Heart right ventricle (tissue), 16 donors: Measurements from ENCODE around the gene NKX2-2. TPM values are rescaled to one million over a fixed set of nuclear protein-coding genes. Genes with fewer than 3 reads are reported as not detected.
A peak's percentile ranks its signal among the peaks of the same experiment; 100 is the strongest.

ENCODE experiments used
- ATAC-seq, 8 donors: fragments of 200-7000 bp; cut with Tn5 transposase; one replicate each; pipeline ENCODE4 v1.9.1; 2020; ENCODE audit warnings: mild to moderate bottlenecking in 8 of 8, moderate library complexity in 8 of 8, moderate number of reproducible peaks in 1 of 8
- DNase-seq, 2 donors: peaks; one replicate each; pipeline ENCODE4 v3.0.0-alpha.2; 2020
- H3K27ac ChIP-seq, 10 donors: fragments of 200-600 bp; sonication (generic) in 2 of 10; one replicate each; pipeline versions ENCODE4 v1.5.0 to v1.8.0; 2020 to 2022; ENCODE audit warnings: mild to moderate bottlenecking in 3 of 10
- H3K27me3 ChIP-seq, 7 donors: fragments of 200-600 bp; one replicate each; pipeline ENCODE4 v1.8.0; 2021 to 2022; ENCODE audit warnings: mild to moderate bottlenecking in 2 of 7
- H3K36me3 ChIP-seq, 9 donors: fragments of 200-600 bp; sonication (generic) in 1 of 9; one replicate each; pipeline versions ENCODE4 v1.5.0 to v1.8.0; 2020 to 2022; ENCODE audit warnings: mild to moderate bottlenecking in 2 of 9
- H3K4me1 ChIP-seq, 9 donors: fragments of 200-600 bp; sonication (generic) in 1 of 9; one replicate each; pipeline versions ENCODE4 v1.5.0 to v1.8.0; 2020 to 2022; ENCODE audit warnings: mild to moderate bottlenecking in 4 of 9
- H3K4me3 ChIP-seq, 10 donors: fragments of 200-600 bp; sonication (generic) in 2 of 10; one replicate each; pipeline versions ENCODE4 v1.5.0 to v1.8.0; 2020 to 2022; ENCODE audit warnings: mild to moderate bottlenecking in 7 of 10, moderate library complexity in 2 of 10
- H3K9me3 ChIP-seq, 11 donors: fragments of 200-600 bp in 10 of 11; sonication (generic) in 2 of 11; one replicate each; pipeline versions ENCODE4 v1.5.0 to v1.8.0; 2013 to 2022; ENCODE audit warnings: mild to moderate bottlenecking in 2 of 11, control low read depth in 1 of 11, moderate library complexity in 1 of 11
- WGBS, 2 donors: extraction: QIAGEN DNeasy Blood & Tissue Kit; methylation state at CpG; one replicate each; pipeline ENCODE4 v1.1.7; 2013; ENCODE audit warnings: inconsistent platforms in 1 of 2; 5-methylcytosine and 5-hydroxymethylcytosine counted together
- intact Hi-C, 10 donors: fragments of 100-400 bp; cut with DNase I; formaldehyde crosslinking; loops; one replicate each; pipeline versions ENCODE4 v1.11.1 to v1.14.2; 2022
- polyA plus RNA-seq, 2 donors: library from polyadenylated mRNA; stranded (reverse); fragments of 200-250 nt; gene quantifications; one replicate each; pipeline ENCODE4 v1.2.3, GENCODE V29; 2013
- total RNA-seq, 10 donors: library from RNA; stranded (reverse); fragmentation: NEBNext Ultra II Directional in 3 of 10; extraction: Animal tissue kit (Norgen Biotek cat#: 25700) in 3 of 10; gene quantifications; one replicate each; pipeline versions ENCODE4 v1.2.1 to v1.2.4, GENCODE V29; 2021 to 2023
- TF ChIP-seq, protein P1 (sequence below), 9 donors: fragments of 200-600 bp; sonication (generic) in 2 of 9; IDR thresholded peaks; one replicate each; pipeline versions ENCODE4 v1.5.0 to v1.8.0; 2021 to 2022; ENCODE audit warnings: antibody characterized with exemption in 9 of 9, mild to moderate bottlenecking in 5 of 9, moderate library complexity in 1 of 9
- donor health status: Arrhythmogenic right ventricular cardiomyopathy.
- donor health status: ischemic (EF 13 %, LVEDD 7.1; RV severe dilation, severe dysfunction).
- donor health status: healthy with polysubstance abuse.
- donor health status: DM: no; HTN: yes; CAD: no.
- donor health status: DM: no; HTN: no; CAD: no.
- donor health status: ischemic (EF 25% LVEDD 6.9; RV normal size, moderate dysfunction).
- donor health status: ischemic (EF 25% LVEDD 5.7; RV mildly dilated, moderate dysfunction).
- donor health status: healthy.
- donor health status: DM: yes; HTN: yes; CAD: no.
- donor health status: Ischemic cardiomyopathy.
- donor health status: ischemic (EF 35%, LVEDD 5.7; RV mildly dilated, moderate dysfunction).
- donor health status: nonischemic (EF 11% LVEDD 7.7; RV severe dilation, severe dysfunction).
- donor health status: DM: yes; HTN: yes; CAD: no.
- donor health status: PGD.
- donor health status: ischemic (EF 29% LVEDD 5.4; RV normal size, mild dysfunction).
- donor health status: nonischemic (EF 23%, LVEDD 6.1; RV moderate dilation, normal function).

Gene NKX2-2
- total and polyA plus RNA-seq, 12 donors = not detected

DNA sequence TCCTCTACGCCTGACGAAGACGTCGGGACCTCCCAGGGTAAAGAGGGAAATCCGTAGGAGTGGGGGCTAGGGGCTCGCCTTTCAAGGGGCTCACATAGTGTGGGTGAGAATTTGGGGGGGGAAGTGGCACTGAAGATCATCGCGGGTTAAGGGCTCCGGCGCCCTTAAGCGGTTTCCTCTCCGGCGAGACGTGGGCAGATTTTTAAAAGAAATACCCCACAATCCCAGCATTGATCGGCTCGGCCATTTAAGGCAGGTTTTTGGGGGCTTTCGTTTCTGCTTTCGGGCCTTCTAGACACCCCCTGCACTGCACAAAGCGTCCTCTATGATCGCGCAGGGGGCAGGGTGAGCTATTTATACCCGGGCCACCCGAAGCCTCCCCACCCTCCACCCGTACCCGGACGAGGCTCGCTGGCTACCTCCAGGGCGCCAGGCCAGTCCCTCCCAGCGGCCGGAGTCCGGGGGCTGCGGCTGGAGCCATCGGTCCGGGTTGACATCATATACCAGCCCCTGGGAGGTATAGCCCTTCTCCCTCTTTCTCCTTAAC lies 1.2 kb downstream of the NKX2-2 start:
- no peak for ATAC-seq
- Histone ChIP-seq H3K27ac (no peak overlapping the region), H3K36me3 (no peaks in the 10 kb centered on the region), H3K27me3 (peaks cover 49 to 100% (median 100%) of the 10 kb centered on the region in 7 donors), H3K9me3 (no peaks in the 10 kb centered on the region), H3K4me3 (peak overlapping the region in 8 of 10 donors; percentile 22 to 44 (median 33)), H3K4me1 (peaks cover 16 to 86% (median 56%) of the 10 kb centered on the region in 9 donors)
- WGBS, 2 donors = 0 to 2% methylated on average over 34 of the region's 34 CpGs
- intact Hi-C loops = loop anchor here in 1 of 10 donors (10.0 kb wide), 1 partner anchor 62 kb away; no protein-coding TSS in a partner anchor
- DNase-seq = no peak
- TF ChIP-seq, protein P1, sequence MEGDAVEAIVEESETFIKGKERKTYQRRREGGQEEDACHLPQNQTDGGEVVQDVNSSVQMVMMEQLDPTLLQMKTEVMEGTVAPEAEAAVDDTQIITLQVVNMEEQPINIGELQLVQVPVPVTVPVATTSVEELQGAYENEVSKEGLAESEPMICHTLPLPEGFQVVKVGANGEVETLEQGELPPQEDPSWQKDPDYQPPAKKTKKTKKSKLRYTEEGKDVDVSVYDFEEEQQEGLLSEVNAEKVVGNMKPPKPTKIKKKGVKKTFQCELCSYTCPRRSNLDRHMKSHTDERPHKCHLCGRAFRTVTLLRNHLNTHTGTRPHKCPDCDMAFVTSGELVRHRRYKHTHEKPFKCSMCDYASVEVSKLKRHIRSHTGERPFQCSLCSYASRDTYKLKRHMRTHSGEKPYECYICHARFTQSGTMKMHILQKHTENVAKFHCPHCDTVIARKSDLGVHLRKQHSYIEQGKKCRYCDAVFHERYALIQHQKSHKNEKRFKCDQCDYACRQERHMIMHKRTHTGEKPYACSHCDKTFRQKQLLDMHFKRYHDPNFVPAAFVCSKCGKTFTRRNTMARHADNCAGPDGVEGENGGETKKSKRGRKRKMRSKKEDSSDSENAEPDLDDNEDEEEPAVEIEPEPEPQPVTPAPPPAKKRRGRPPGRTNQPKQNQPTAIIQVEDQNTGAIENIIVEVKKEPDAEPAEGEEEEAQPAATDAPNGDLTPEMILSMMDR (IDR thresholded peaks at IDR 0.05) = no peak

DNA sequence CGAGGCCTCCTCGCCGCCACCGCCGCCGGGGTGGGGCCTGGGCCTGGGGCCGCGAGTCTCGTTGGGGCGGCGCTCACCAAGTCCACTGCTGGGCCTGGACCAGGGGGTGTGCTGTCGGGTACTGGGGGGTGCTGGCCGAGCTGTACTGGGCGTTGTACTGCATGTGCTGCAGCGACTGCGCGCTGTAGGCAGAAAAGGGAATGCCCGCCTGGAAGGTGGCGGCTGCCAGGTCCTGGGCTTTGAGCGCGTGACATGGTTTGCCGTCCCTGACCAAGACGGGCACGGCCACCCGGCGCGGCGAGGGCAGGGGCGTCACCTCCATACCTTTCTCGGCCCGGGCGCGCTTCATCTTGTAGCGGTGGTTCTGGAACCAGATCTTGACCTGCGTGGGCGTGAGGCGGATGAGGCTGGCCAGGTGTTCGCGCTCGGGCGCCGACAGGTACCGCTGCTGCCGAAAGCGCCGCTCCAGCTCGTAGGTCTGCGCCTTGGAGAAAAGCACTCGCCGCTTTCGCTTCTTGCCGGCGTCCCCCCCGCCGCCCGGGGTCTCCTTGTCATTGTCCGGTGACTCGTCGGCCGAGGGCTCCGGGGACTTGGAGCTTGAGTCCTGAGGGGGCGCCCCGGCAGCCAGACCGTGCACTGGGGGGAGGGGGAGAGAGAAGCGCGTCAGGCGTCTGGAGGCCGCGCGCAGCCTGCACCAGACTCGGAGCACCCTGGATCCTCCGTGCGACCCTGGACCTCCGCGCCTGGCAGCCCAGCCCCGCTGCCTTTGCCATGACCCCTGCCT lies 1.8 kb downstream of the NKX2-2 start:
- intact Hi-C loops = loop anchor here in 1 of 10 donors (10.0 kb wide), 1 partner anchor 63 kb away; no protein-coding TSS in a partner anchor
- Histone ChIP-seq H3K4me3 (peak overlapping the region; percentile 2 to 44 (median 30)), H3K27me3 (peaks cover 47 to 100% (median 100%) of the 10 kb centered on the region in 7 donors), H3K4me1 (peaks cover 16 to 79% (median 56%) of the 10 kb centered on the region in 9 donors), H3K9me3 (no peaks in the 10 kb centered on the region), H3K36me3 (no peaks in the 10 kb centered on the region), H3K27ac (no peak overlapping the region)
- WGBS, 2 donors = 2 to 3% methylated on average over 76 of the region's 76 CpGs
- TF ChIP-seq, protein P1 (IDR thresholded peaks at IDR 0.05) = no peak
- no peak for ATAC-seq
- no peak for DNase-seq

DNA sequence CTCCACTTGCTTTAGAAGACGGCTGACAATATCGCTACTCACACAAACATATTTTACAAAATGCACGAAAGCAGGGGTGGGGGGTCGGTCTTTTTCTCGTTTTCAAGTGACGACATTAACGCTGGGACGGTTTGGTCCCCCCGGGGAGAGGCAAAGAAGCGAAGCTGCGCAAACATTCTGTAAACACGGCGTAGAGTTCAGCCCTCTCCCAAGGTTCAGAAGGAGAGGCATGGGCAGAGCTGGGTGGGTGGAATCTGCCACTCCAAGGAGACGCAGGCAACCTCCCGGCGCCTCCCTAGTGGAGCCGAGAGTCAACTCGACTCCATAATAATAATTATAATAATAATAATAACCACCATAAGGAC lies 2.4 kb downstream of the NKX2-2 start:
- Histone ChIP-seq H3K27ac (no peak overlapping the region), H3K4me3 (peak overlapping the region in 2 of 10 donors; percentile 22 to 53), H3K9me3 (no peaks in the 10 kb centered on the region), H3K27me3 (peaks cover 46 to 100% (median 100%) of the 10 kb centered on the region in 7 donors), H3K36me3 (no peaks in the 10 kb centered on the region), H3K4me1 (peaks cover 16 to 75% (median 56%) of the 10 kb centered on the region in 9 donors)
- WGBS, 2 donors = 24 to 30% methylated on average over 18 of the region's 18 CpGs
- no peak for DNase-seq
- TF ChIP-seq, protein P1 (IDR thresholded peaks at IDR 0.05) = no peak
- intact Hi-C loops = loop anchor here in 1 of 10 donors (10.0 kb wide), 1 partner anchor 63 kb away; no protein-coding TSS in a partner anchor
- ATAC-seq = no peak
